Thyroid gland (tissue), 4 donors: Measurements from ENCODE around the gene NKX2-1.

Experiments used
- CTCF ChIP-seq, 6 experiments: fragments of 200-600 bp in 3 of 6; fragments of 450-650 bp in 3 of 6; sonication (generic) in 3 of 6; IDR thresholded peaks; one replicate each; pipeline ENCODE4 v1.5.1; 2016 to 2019; ENCODE audit warnings: antibody characterized with exemption in 6 of 6, mild to moderate bottlenecking in 2 of 6, inconsistent platforms in 1 of 6, moderate library complexity in 1 of 6
- POLR2A ChIP-seq, 2 donors: fragments of 450-650 bp; IDR thresholded peaks; one replicate each; pipeline ENCODE4 v1.6.1; 2017; ENCODE audit warnings: antibody characterized with exemption in 2 of 2, mild to moderate bottlenecking in 2 of 2, moderate library complexity in 1 of 2

- TF ChIP-seq CTCF (IDR thresholded peaks at IDR 0.05) (no peak), POLR2A (IDR thresholded peaks at IDR 0.05) (no peak)
Observed at GRCh38 chr14:36493761-36494160, 26.3 kb downstream of the NKX2-1 start.
